ENCODE data around the gene DRC3. TPM values are rescaled to one million over a fixed set of nuclear protein-coding genes. Genes with fewer than 3 reads are reported as not detected.
A peak's percentile ranks its signal among the peaks of the same experiment; 100 is the strongest.
"Not testable (repeated sequence)": the region's sequence is repeated elsewhere in the genome, so short reads cannot be mapped to it uniquely, and the experiment has no call there.

The DRC3 gene
- total RNA-seq, 1 donor from 2014 or later: not detected

DNA sequence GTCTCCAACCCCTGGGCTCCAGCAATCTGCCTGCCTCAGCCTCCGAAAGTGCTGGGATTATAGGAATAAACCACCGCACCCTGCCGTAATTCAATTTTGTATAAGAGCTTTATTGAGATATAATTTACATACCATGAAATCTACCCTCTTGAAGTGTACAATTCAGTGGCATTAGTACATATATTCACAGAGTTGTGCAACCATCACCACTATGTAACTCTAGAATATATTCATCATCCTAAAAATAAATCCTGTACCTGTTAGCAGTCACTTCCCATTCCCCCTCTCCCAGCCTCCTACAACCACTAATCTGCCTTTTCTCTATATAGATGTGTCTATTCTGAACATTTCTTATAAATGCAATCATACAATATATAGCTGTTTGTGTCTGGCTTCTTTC lies 26.6 kb upstream of the DRC3 start:
- Mint-ChIP-seq H3K9me3 (no peaks in the 10 kb centered on the region), H3K27me3 (ENCODE audit: insufficient read depth) (no peaks in the 10 kb centered on the region), H3K4me1 (ENCODE audit: low read depth) (peaks cover 11% of the 10 kb centered on the region), H3K27ac (no peak overlapping the region), H3K36me3 (ENCODE audit: low read depth) (peaks cover 2% of the 10 kb centered on the region), H3K4me3 (no peak overlapping the region)
- DNase-seq (ENCODE audit: low spot score): no peak
- intact Hi-C loops (cut with micrococcal nuclease): no loop called here

DNA sequence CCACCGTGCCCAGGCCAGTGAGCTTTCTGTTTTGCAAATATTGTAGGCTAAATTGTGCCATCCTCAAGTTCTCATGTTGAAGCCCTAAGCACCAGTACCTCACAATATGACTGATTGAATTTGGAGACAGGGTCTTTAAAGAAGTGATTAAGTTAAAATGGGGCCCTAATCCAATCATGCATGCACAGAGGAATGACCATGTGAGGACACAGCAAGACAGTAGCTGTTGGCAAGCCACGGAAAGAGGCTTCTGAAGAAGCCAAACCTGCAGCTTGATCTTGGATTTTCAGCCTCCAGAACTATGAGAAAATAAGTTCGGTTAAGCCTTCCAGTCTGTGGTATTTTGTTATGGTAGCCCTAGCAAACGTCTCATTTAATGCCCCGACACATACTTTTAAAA lies 25.4 kb upstream of the DRC3 start:
- H3K4me3 Mint-ChIP-seq: no peak overlapping the region
- H3K9me3 Mint-ChIP-seq: no peaks in the 10 kb centered on the region
- peaks cover 2% of the 10 kb centered on the region for H3K36me3 Mint-ChIP-seq (ENCODE audit: low read depth)
- intact Hi-C loops (cut with micrococcal nuclease): no loop called here
- no peak for DNase-seq (ENCODE audit: low spot score)
- H3K27ac Mint-ChIP-seq: no peak overlapping the region
- H3K4me1 Mint-ChIP-seq (ENCODE audit: low read depth): peaks cover 11% of the 10 kb centered on the region
- H3K27me3 Mint-ChIP-seq (ENCODE audit: insufficient read depth): no peaks in the 10 kb centered on the region

DNA sequence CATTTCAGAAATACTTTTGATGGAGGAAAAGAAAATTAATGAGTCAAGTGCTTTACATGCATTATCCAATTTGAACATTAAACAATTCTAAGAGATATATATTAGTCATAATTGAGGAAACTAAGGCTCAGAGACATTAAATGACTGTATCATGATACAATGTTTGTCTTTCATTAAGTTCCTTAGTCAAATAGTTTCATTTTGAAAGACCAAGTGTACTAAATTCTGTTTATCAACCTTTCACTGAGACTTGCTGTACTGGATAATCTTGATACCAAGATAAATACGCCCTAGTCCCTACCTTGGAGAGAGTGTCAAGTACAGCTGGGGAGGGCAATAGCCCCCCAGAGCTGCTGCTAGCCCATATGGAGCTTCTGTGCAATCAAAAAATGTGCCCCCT lies 24.7 kb upstream of the DRC3 start:
- Mint-ChIP-seq H3K36me3 (ENCODE audit: low read depth) (peaks cover 2% of the 10 kb centered on the region), H3K9me3 (no peaks in the 10 kb centered on the region), H3K4me1 (ENCODE audit: low read depth) (peaks cover 10% of the 10 kb centered on the region), H3K4me3 (no peak overlapping the region), H3K27me3 (ENCODE audit: insufficient read depth) (no peaks in the 10 kb centered on the region), H3K27ac (no peak overlapping the region)
- no peak for DNase-seq (ENCODE audit: low spot score)
- intact Hi-C loops (cut with micrococcal nuclease): no loop called here

DNA sequence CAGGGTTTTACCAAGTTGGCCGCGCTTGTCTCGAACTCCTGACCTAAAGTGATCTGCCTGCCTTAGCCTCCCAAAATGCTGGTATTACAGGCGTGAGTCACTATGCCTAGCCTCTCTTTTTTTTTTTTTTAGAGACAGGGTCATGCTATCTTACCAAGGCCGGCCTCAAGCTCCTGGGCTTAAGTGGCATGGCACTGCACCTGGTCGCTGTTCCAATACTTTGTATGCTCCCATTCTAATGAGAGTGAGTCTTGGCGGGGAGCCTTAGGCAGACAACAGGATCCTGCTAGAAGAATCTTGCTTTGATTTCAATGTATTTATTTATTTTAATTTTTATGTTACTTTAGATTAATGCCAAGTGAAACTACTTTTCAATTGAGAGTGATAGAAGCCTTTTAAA lies 22.3 kb upstream of the DRC3 start:
- Mint-ChIP-seq H3K9me3 (no peaks in the 10 kb centered on the region), H3K27ac (no peak overlapping the region), H3K4me1 (ENCODE audit: low read depth) (peaks cover 12% of the 10 kb centered on the region), H3K27me3 (ENCODE audit: insufficient read depth) (no peaks in the 10 kb centered on the region), H3K36me3 (ENCODE audit: low read depth) (peaks cover 7% of the 10 kb centered on the region), H3K4me3 (no peak overlapping the region)
- no peak for DNase-seq (ENCODE audit: low spot score)
- intact Hi-C loops (cut with micrococcal nuclease): no loop called here

DNA sequence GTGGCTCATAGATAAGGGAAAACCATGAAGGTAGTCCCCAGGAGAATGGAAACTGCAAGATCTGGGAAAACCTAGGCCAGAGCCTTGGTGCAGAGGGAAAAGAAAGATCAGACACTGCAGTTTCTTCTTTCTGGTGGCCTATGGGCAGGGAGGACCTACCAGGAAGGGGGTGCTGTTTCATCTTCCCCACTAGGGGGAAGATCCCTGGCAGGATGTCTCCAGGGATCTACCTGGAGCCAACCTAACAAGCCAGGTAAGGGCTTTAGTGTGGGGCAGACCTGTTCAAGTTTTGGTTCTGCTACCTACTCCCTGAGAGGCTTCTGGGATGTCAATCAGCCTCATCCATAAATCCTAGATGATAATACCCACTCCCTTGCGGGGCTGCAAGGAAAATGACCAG lies 21.9 kb upstream of the DRC3 start:
- intact Hi-C loops (cut with micrococcal nuclease): no loop called here

DNA sequence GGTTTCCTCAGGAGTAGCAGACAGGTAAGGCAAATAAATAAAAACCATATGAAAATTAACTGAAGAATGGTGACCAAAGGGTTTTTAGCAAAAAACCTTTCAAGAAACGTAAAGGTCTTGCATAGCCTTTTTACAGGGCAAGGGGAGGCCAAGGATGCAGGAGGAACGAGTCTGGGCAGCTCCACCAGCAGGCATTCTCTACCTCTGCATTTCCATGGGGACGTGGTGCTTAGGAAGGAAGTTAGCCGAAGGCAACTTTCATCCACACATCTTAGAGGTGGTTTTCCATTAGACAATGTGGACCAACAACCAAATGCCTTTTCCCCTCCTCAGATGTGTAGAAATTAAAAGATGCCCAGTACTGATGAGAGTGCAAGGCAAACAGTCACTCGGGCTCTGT lies 21.1 kb upstream of the DRC3 start:
- H3K4me1 Mint-ChIP-seq (ENCODE audit: low read depth): peaks cover 12% of the 10 kb centered on the region
- H3K36me3 Mint-ChIP-seq (ENCODE audit: low read depth): peaks cover 12% of the 10 kb centered on the region
- H3K27me3 Mint-ChIP-seq (ENCODE audit: insufficient read depth): no peaks in the 10 kb centered on the region
- intact Hi-C loops (cut with micrococcal nuclease): no loop called here
- no peak for DNase-seq (ENCODE audit: low spot score)
- no peak overlapping the region for H3K4me3 Mint-ChIP-seq
- H3K9me3 Mint-ChIP-seq: no peaks in the 10 kb centered on the region
- no peak overlapping the region for H3K27ac Mint-ChIP-seq

More for the DNA sequence above, 21.9 kb upstream of the DRC3 start:
- Mint-ChIP-seq H3K27ac (no peak overlapping the region), H3K4me1 (ENCODE audit: low read depth) (peaks cover 12% of the 10 kb centered on the region), H3K4me3 (no peak overlapping the region), H3K27me3 (ENCODE audit: insufficient read depth) (no peaks in the 10 kb centered on the region), H3K9me3 (no peaks in the 10 kb centered on the region), H3K36me3 (ENCODE audit: low read depth) (peaks cover 8% of the 10 kb centered on the region)
- no peak for DNase-seq (ENCODE audit: low spot score)

DNA sequence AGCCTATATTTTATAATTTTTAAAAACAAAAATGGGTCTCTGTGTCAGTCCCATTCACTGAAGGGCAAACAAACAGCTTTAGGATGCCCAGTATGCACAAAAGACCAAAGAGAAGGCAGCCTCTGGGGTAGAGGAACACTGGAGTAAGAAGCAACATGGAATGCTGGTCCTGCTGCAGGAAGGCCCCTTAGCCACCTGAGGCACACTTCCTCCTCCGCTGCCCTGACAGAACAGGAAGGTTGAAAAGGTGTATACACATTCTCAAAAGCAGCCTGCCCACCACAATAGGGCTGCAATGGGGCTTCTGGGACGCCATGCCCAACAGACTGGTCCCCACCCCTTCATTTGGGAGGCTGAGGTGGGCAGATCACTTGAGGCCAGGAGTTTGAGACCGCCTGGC lies 20.0 kb upstream of the DRC3 start:
- DNase-seq (ENCODE audit: low spot score): no peak
- Mint-ChIP-seq H3K9me3 (no peaks in the 10 kb centered on the region), H3K36me3 (ENCODE audit: low read depth) (peaks cover 12% of the 10 kb centered on the region), H3K4me3 (no peak overlapping the region), H3K27me3 (ENCODE audit: insufficient read depth) (no peaks in the 10 kb centered on the region), H3K27ac (no peak overlapping the region), H3K4me1 (ENCODE audit: low read depth) (peaks cover 19% of the 10 kb centered on the region)
- intact Hi-C loops (cut with micrococcal nuclease): no loop called here

DNA sequence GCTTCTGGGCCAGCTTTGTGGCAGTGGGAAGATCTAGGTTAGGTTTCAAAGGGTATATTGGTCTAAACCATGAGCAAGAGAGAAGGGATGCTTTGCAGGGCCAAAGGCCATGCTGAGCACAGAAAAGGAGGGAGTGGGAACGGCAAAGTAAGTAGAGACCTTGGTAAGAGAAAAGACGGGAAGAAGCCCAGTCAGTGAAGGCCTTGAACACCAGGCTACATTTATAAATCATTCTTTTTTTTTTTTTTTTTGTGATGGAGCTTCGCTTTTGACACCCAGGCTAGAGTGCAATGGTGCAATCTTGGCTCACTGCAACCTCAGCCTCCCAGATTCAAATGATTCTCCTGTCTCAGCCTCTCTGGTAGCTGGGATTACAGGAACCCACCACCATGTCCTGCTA lies 18.6 kb upstream of the DRC3 start:
- Mint-ChIP-seq H3K27me3 (ENCODE audit: insufficient read depth) (no peaks in the 10 kb centered on the region), H3K9me3 (no peaks in the 10 kb centered on the region), H3K4me3 (no peak overlapping the region), H3K4me1 (ENCODE audit: low read depth) (peaks cover 33% of the 10 kb centered on the region), H3K36me3 (ENCODE audit: low read depth) (peaks cover 12% of the 10 kb centered on the region), H3K27ac (no peak overlapping the region)
- intact Hi-C loops (cut with micrococcal nuclease): no loop called here
- DNase-seq (ENCODE audit: low spot score): no peak

DNA sequence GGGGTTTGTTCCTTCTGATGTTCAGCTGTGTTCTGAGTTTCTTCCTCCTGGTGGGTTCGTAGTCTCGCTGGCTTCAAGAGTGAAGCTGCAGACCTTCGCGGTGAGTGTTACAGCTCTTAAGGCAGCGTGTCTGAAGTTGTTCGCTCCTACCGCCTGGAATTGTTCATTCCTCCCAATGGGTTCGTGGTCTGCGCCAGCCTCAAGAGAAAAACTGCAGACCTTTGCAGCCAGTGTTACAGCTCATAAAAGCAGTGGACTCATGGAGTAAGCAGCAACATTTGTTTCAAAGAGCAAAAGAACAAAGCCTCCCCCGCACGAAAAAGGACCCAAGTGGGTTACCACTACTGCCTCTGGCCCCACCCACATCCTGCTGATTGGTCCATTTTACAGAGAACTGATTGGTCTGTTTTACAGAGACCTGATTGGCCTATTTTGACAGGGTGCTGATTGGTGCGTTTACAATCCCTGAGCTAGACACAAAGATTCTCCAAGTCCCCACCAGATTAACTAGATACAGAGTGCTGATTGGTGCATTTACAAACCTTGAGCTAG lies 16.8 kb upstream of the DRC3 start:
- H3K9me3 Mint-ChIP-seq; H3K27ac Mint-ChIP-seq; intact Hi-C loops (cut with micrococcal nuclease); H3K4me3 Mint-ChIP-seq; H3K27me3 Mint-ChIP-seq (ENCODE audit: insufficient read depth); DNase-seq (ENCODE audit: low spot score): not testable (repeated sequence)
- H3K4me1 Mint-ChIP-seq (ENCODE audit: low read depth): peaks cover 51% of the 10 kb centered on the region
- H3K36me3 Mint-ChIP-seq (ENCODE audit: low read depth): peaks cover 10% of the 10 kb centered on the region

DNA sequence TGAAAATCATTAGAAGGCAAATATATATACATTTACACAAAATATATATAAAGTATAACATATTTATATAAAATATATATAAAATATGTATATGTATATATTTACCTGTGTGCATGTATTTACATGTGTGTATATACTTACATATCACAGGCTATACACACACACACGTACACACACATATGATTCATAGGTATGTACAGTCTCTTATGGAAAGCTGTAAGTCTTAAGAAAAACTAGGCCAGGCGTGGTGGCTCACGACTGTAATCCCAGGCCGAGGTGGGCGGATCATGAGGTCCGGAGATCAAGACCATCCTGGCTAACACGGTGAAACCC lies 15.1 kb upstream of the DRC3 start:
- Mint-ChIP-seq H3K27me3 (ENCODE audit: insufficient read depth) (no peaks in the 10 kb centered on the region), H3K27ac (peak overlapping the region; percentile 100), H3K4me1 (ENCODE audit: low read depth) (peaks cover 55% of the 10 kb centered on the region), H3K4me3 (peak overlapping the region; percentile 69), H3K36me3 (ENCODE audit: low read depth) (peaks cover 12% of the 10 kb centered on the region), H3K9me3 (no peaks in the 10 kb centered on the region)
- intact Hi-C loops (cut with micrococcal nuclease): no loop called here
- no peak for DNase-seq (ENCODE audit: low spot score)

DNA sequence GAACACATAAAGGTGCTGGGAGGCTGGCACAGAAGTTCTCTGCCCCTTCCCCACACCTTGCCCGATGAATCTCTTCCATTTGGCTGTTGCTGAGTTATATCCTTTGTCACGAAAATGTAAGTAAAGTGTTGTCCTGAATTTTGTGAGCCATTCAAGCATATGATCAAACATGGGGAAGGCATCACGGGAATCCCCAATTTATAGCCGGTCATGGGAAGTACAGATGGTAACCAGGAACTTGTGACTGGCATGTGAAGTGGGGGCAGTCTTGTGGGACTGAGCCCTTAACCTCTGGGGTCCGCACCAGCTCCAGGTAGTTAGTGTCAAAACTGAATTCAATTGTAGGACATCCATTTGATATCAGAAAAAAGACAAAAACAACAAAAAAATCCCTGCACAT lies 13.7 kb upstream of the DRC3 start:
- peaks cover 54% of the 10 kb centered on the region for H3K4me1 Mint-ChIP-seq (ENCODE audit: low read depth)
- DNase-seq (ENCODE audit: low spot score): no peak
- peaks cover 16% of the 10 kb centered on the region for H3K36me3 Mint-ChIP-seq (ENCODE audit: low read depth)
- H3K9me3 Mint-ChIP-seq: no peaks in the 10 kb centered on the region
- intact Hi-C loops (cut with micrococcal nuclease): loop anchor here (1.0 to 2.0 kb wide), 3 partner anchors 7 to 105 kb away; partner anchors contain the start of genes ATPAF2 and GID4
- no peaks in the 10 kb centered on the region for H3K27me3 Mint-ChIP-seq (ENCODE audit: insufficient read depth)
- peak overlapping the region; percentile 85 for H3K4me3 Mint-ChIP-seq
- peak overlapping the region; percentile 100 for H3K27ac Mint-ChIP-seq

DNA sequence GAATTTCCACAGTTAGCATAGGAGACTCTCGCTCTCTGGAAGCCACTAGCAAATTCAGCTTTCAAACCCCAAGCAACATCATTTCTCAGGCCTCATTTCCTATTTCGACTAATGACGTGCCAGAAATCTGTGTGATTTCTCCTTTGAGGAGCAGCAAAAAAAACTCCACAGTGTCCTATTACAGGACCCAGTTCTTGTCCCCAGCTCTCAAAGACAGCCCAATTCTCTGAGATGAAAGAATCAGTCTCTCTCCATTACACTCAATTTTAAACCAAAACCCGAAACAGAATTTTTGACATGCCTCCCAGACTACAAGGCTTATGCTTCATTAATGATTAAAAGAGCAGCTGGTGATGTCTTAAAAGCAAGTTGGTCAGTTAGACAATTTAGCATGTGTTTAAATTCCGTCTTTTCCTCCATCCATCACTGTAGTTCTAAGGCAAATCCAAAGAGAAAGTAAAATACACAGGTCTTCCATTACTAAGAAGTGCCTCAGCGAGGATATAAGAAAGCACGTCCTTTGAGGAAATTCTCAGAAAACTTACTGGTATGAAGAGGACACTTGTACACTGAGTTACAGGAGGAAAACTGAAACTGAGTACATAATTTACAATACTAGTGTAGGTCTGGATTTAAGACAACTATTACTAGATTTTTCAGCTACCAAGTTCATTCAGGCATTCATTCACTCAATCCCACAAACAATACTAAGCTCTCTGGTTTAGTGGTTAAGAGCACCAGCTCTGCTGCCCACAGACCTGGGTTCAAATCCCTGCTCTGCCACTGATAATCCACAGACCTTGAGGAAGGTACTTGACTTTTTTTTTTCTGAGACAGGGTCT lies 12.9 kb upstream of the DRC3 start:
- DNase-seq (ENCODE audit: low spot score): no peak
- no peaks in the 10 kb centered on the region for H3K9me3 Mint-ChIP-seq

DNA sequence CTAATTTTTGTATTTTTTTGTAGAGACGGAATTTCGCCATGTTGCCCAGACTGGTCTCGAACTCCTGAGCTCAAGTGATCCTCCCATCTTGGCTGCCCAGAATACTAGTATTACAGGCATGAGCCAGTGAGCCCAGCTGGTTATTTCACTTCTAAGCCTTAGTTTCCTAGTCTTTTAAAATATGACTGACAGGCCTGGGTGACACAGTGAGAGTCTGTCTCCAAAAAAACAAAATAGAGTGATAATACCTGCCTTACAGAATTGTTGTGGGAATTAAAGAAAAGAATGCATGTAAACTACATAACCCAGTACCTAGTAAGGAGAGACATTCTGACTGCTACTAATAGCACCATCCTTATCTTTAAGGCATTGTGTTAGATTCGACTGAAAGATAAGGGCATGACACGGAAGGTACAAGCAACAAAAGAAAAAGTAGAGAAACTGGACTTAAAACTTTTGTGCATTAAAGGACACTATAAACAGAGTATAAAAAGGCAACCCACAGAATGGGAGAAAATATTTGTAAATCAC lies 12.1 kb upstream of the DRC3 start:
- Mint-ChIP-seq H3K9me3 (no peaks in the 10 kb centered on the region), H3K27me3 (ENCODE audit: insufficient read depth) (no peaks in the 10 kb centered on the region), H3K36me3 (ENCODE audit: low read depth) (peaks cover 13% of the 10 kb centered on the region), H3K27ac (peak overlapping the region; percentile 100), H3K4me1 (ENCODE audit: low read depth) (peaks cover 58% of the 10 kb centered on the region), H3K4me3 (peak overlapping the region; percentile 85)
- DNase-seq (ENCODE audit: low spot score): no peak
- intact Hi-C loops (cut with micrococcal nuclease): loop anchor here (1.0 kb wide), 1 partner anchor 12 kb away; the partner anchor contains the start of genes DRC3 and TOM1L2

More for the DNA sequence above, 12.9 kb upstream of the DRC3 start:
- Mint-ChIP-seq H3K27me3 (ENCODE audit: insufficient read depth) (no peaks in the 10 kb centered on the region), H3K36me3 (ENCODE audit: low read depth) (peaks cover 16% of the 10 kb centered on the region), H3K4me1 (ENCODE audit: low read depth) (peaks cover 55% of the 10 kb centered on the region), H3K4me3 (peak overlapping the region; percentile 85), H3K27ac (peak overlapping the region; percentile 100)
- intact Hi-C loops (cut with micrococcal nuclease): loop anchor here (1.0 to 2.0 kb wide), 2 partner anchors 13 to 79 kb away; partner anchors contain the start of genes ATPAF2, DRC3, GID4 and TOM1L2
